PC-9 (cell line): Measurements from ENCODE around the gene TFPI2. TPM values are rescaled to one million over a fixed set of nuclear protein-coding genes. Genes with fewer than 3 reads are reported as not detected.
"Not testable (repeated sequence)": the region's sequence is repeated elsewhere in the genome, so short reads cannot be mapped to it uniquely, and the experiment has no call there.

Source experiments
- BruUV-seq: library from RNA; stranded (reverse); fragments of 400-500 nt; replicated peaks from 2 replicates; lab custom pipeline; 2021; lab: Mats Ljungman, UMichigan
- CTCF ChIA-PET: fragments of 300-600 bp; sonication (Branson Sonifier 250); formaldehyde crosslinking; loops from one replicate; lab custom pipeline; 2022; ENCODE audit warnings: antibody characterized with exemption; lab: Charles Lee
- POLR2A ChIA-PET: fragments of 300-600 bp; sonication (Branson Sonifier 250); formaldehyde crosslinking; loops from one replicate; lab custom pipeline; 2022; ENCODE audit warnings: antibody characterized with exemption; ENCODE audit not compliant: unreplicated experiment; lab: Charles Lee
- DNase-seq, 2 experiments: peaks; one replicate each; pipeline versions ENCODE4 v3.0.0 to v3.0.0-alpha.2; 2015 to 2022; ENCODE audit warnings: mixed read lengths in 1 of 2
- H2AFZ ChIP-seq: fragments of 200-600 bp; sonication (generic); 2 replicates; pipeline ENCODE4 v1.8.1; 2017; ENCODE audit warnings: antibody characterized with exemption
- H3F3A ChIP-seq: fragments of 200-600 bp; sonication (generic); 2 replicates; pipeline ENCODE4 v1.8.1; 2017; ENCODE audit warnings: antibody characterized with exemption, mild to moderate bottlenecking, low read depth; ENCODE audit not compliant: insufficient read depth
- H3K27ac ChIP-seq: fragments of 200-600 bp; sonication (generic); 2 replicates; pipeline ENCODE4 v1.6.1; 2016; ENCODE audit warnings: mixed run types
- H3K27me3 ChIP-seq: fragments of 200-600 bp; sonication (generic); 2 replicates; pipeline ENCODE4 v1.6.1; 2016; ENCODE audit warnings: low read depth, mixed run types; ENCODE audit not compliant: insufficient read depth
- H3K36me3 ChIP-seq: fragments of 200-600 bp; sonication (generic); 2 replicates; pipeline ENCODE4 v1.6.1; 2016; ENCODE audit warnings: low read depth, mixed run types
- H3K4me1 ChIP-seq: fragments of 200-600 bp; sonication (generic); replicated peaks from 2 replicates; pipeline ENCODE4 v1.6.1; 2016; ENCODE audit warnings: mixed run types; ENCODE audit not compliant: insufficient read depth
- H3K4me2 ChIP-seq: fragments of 200-600 bp; sonication (generic); 2 replicates; pipeline ENCODE4 v1.6.1; 2017; ENCODE audit warnings: mixed run types
- H3K4me3 ChIP-seq: fragments of 200-600 bp; sonication (generic); 2 replicates; pipeline ENCODE4 v1.6.1; 2016; ENCODE audit warnings: mixed run types
- H3K79me2 ChIP-seq: fragments of 200-600 bp; sonication (generic); 2 replicates; pipeline ENCODE4 v1.6.1; 2017; ENCODE audit warnings: low read depth, mixed run types
- H3K9me2 ChIP-seq: fragments of 200-600 bp; sonication (generic); 2 replicates; pipeline ENCODE4 v1.8.1; 2017; ENCODE audit warnings: mild to moderate bottlenecking; ENCODE audit not compliant: insufficient read depth
- H3K9me3 ChIP-seq: fragments of 200-600 bp; sonication (generic); 2 replicates; pipeline ENCODE4 v1.8.1; 2016; ENCODE audit warnings: low read depth; ENCODE audit not compliant: insufficient read depth
- H4K20me1 ChIP-seq: fragments of 200-600 bp; sonication (generic); 2 replicates; pipeline ENCODE4 v1.8.1; 2017; ENCODE audit not compliant: insufficient read depth
- CTCF ChIP-seq: fragments of 200-600 bp; sonication (generic); conservative IDR thresholded peaks from 2 replicates; pipeline ENCODE4 v1.6.1; 2017; ENCODE audit warnings: mixed run types, antibody characterized with exemption, mild to moderate bottlenecking, moderate library complexity
- EZH2 ChIP-seq: fragments of 200-600 bp; sonication (generic); IDR thresholded peaks from 2 replicates; pipeline ENCODE4 v1.8.0; 2017; ENCODE audit warnings: antibody characterized with exemption, low read depth
- intact Hi-C: fragments of 100-400 bp; cut with micrococcal nuclease; formaldehyde crosslinking; loops from one replicate; pipeline ENCODE4 v1.10.0; 2022; ENCODE audit not compliant: unreplicated experiment
- total RNA-seq: library from RNA; stranded (reverse); gene quantifications from 2 replicates; pipeline ENCODE4 v1.2.3, GENCODE V29; 2021

Gene TFPI2
- total RNA-seq, 1 experiment from 2014 or later = 67.3 TPM

GRCh38 chr7:93914581-93915066, 24.1 kb upstream of the TFPI2 start:
- peaks cover 20% of the 10 kb centered on the region for H3F3A ChIP-seq
- H3K27me3 ChIP-seq = no peaks in the 10 kb centered on the region
- no peaks in the 10 kb centered on the region for H3K79me2 ChIP-seq
- CTCF ChIA-PET = interaction anchor here (0.6 kb wide), 1 partner anchor 355 kb away, joined by 5 read pairs; no protein-coding TSS in a partner anchor
- 0 out of 2 replicates have a peak overlapping the region, but pooled peaks have one; percentile 69 for H2AFZ ChIP-seq
- POLR2A ChIA-PET = interaction anchor here (0.6 to 0.7 kb wide), 3 partner anchors 8 to 1493 kb away, joined by 4 to 5 read pairs (median 5); no protein-coding TSS in a partner anchor
- H4K20me1 ChIP-seq = no peaks in the 10 kb centered on the region
- intact Hi-C loops = loop anchor here (1.0 kb wide), 2 partner anchors 24 to 269 kb away; partner anchors contain the start of gene TFPI2
- H3K4me1 ChIP-seq = peaks cover 15% of the 10 kb centered on the region
- H3K27ac ChIP-seq = peak overlapping the region; percentile 98
- H3K9me2 ChIP-seq = no peaks in the 10 kb centered on the region
- no TSS peak for BruUV-seq
- TF ChIP-seq CTCF (no peak), EZH2 (no peak)
- no peaks in the 10 kb centered on the region for H3K36me3 ChIP-seq
- H3K4me2 ChIP-seq = peak overlapping the region; percentile 62
- H3K9me3 ChIP-seq = no peaks in the 10 kb centered on the region
- H3K4me3 ChIP-seq = peak overlapping the region; percentile 36; the same call in 1 of the 2 replicates
- peak; percentile 70 to 90 for DNase-seq

- Histone ChIP-seq H3K4me1 (peaks cover 15% of the 10 kb centered on the region), H4K20me1 (no peaks in the 10 kb centered on the region), H3K4me2 (no peak overlapping the region), H3K4me3 (no peak overlapping the region), H3K79me2 (no peaks in the 10 kb centered on the region), H3K9me3 (no peaks in the 10 kb centered on the region), H3F3A (peaks cover 20% of the 10 kb centered on the region), H3K27ac (no peak overlapping the region; the same call in 1 of the 2 replicates), H2AFZ (no peak overlapping the region; the same call in 1 of the 2 replicates), H3K36me3 (no peaks in the 10 kb centered on the region), H3K9me2 (no peaks in the 10 kb centered on the region), H3K27me3 (no peaks in the 10 kb centered on the region)
- POLR2A ChIA-PET = interaction anchor here (0.6 kb wide), 1 partner anchor 22 kb away, joined by 4 read pairs; the partner anchor contains the start of gene TFPI2
- DNase-seq = no peak
- CTCF ChIA-PET = no interaction called here
- intact Hi-C loops = no loop called here
- TF ChIP-seq CTCF = no peak
- no peak for TF ChIP-seq EZH2
- no TSS peak for BruUV-seq
These were observed 22.6 kb upstream of the TFPI2 start for GRCh38 chr7:93913197-93913596.

GRCh38 chr7:93911661-93912060, 21.1 kb upstream of the TFPI2 start:
- H3K79me2 ChIP-seq, H3K4me3 ChIP-seq, H3K27ac ChIP-seq, H4K20me1 ChIP-seq, H2AFZ ChIP-seq, H3K9me3 ChIP-seq, BruUV-seq, CTCF ChIA-PET, H3K27me3 ChIP-seq, H3K36me3 ChIP-seq, intact Hi-C loops, H3K9me2 ChIP-seq, POLR2A ChIA-PET, H3K4me2 ChIP-seq: not testable (repeated sequence)
- DNase-seq = peak in 1 of 2 experiments; percentile 53
- Histone ChIP-seq H3K4me1 (peaks cover 15% of the 10 kb centered on the region), H3F3A (peaks cover 19% of the 10 kb centered on the region)

GRCh38 chr7:93911242-93911641, 20.7 kb upstream of the TFPI2 start:
- Histone ChIP-seq H3F3A (peaks cover 17% of the 10 kb centered on the region), H3K4me1 (peaks cover 15% of the 10 kb centered on the region)
- POLR2A ChIA-PET, H3K36me3 ChIP-seq, H4K20me1 ChIP-seq, DNase-seq, H3K9me2 ChIP-seq, H3K4me3 ChIP-seq, H3K9me3 ChIP-seq, H3K27ac ChIP-seq, BruUV-seq, H3K4me2 ChIP-seq, H3K27me3 ChIP-seq, H3K79me2 ChIP-seq, H2AFZ ChIP-seq, intact Hi-C loops, CTCF ChIA-PET: not testable (repeated sequence)
